Liver (tissue), 9 donors: ENCODE results near the gene DDX1. TPM values are rescaled to one million over a fixed set of nuclear protein-coding genes. Genes with fewer than 3 reads are reported as not detected.
A peak's percentile ranks its signal among the peaks of the same experiment; 100 is the strongest.

Experiments
- DNase-seq: peaks from one replicate; pipeline ENCODE4 v3.0.0-alpha.2; 2017; ENCODE audit warnings: low spot score
- H3K27ac ChIP-seq, 2 donors: one replicate each; pipeline ENCODE4 v1.7.0; 2013; ENCODE audit warnings: inconsistent platforms in 2 of 2, low read length in 2 of 2, control low read depth in 1 of 2, low read depth in 1 of 2, mild to moderate bottlenecking in 1 of 2
- H3K27me3 ChIP-seq, 4 donors: one replicate each; pipeline versions ENCODE4 v1.6.1 to v1.7.0; 2013; ENCODE audit warnings: low read length in 3 of 4, inconsistent platforms in 1 of 4, mild to moderate bottlenecking in 1 of 4, moderate library complexity in 1 of 4; ENCODE audit not compliant: control insufficient read depth in 4 of 4, insufficient read depth in 4 of 4
- H3K36me3 ChIP-seq, 4 donors: one replicate each; pipeline versions ENCODE4 v1.6.1 to v1.7.0; 2013; ENCODE audit warnings: low read length in 3 of 4, mild to moderate bottlenecking in 3 of 4, low read depth in 1 of 4, moderate library complexity in 1 of 4; ENCODE audit not compliant: control insufficient read depth in 4 of 4, insufficient read depth in 3 of 4
- H3K4me1 ChIP-seq, 4 donors: one replicate each; pipeline versions ENCODE4 v1.6.1 to v1.7.0; 2013; ENCODE audit warnings: low read length in 3 of 4, mild to moderate bottlenecking in 3 of 4, moderate library complexity in 1 of 4; ENCODE audit not compliant: control insufficient read depth in 4 of 4, insufficient read depth in 4 of 4
- H3K4me3 ChIP-seq, 3 donors: one replicate each; pipeline versions ENCODE4 v1.6.1 to v1.7.0; 2013; ENCODE audit warnings: low read length in 3 of 3, control low read depth in 1 of 3, low read depth in 1 of 3, mild to moderate bottlenecking in 1 of 3
- H3K9ac ChIP-seq, 2 donors: one replicate each; pipeline ENCODE4 v1.7.0; 2013; ENCODE audit warnings: low read length in 2 of 2, mild to moderate bottlenecking in 2 of 2, moderate library complexity in 2 of 2, control low read depth in 1 of 2, low read depth in 1 of 2
- H3K9me3 ChIP-seq, 4 donors: one replicate each; pipeline versions ENCODE4 v1.6.1 to v1.7.0; 2013; ENCODE audit warnings: low read length in 3 of 4; ENCODE audit not compliant: control insufficient read depth in 4 of 4
- ATF3 ChIP-seq: IDR thresholded peaks from 2 replicates; pipeline ENCODE4 v1.6.1; 2016; ENCODE audit warnings: antibody characterized with exemption
- CTCF ChIP-seq: fragments of 150-350 bp; IDR thresholded peaks from 2 replicates; pipeline ENCODE4 v1.5.1; 2017; ENCODE audit warnings: improper control_type of control experiment, low read depth, low read length; ENCODE audit not compliant: missing input control
- EGR1 ChIP-seq, 2 donors: IDR thresholded peaks; 2 replicates each; pipeline ENCODE4 v1.6.1; 2016 to 2018; ENCODE audit warnings: antibody characterized with exemption in 2 of 2, low read depth in 2 of 2
- FOXA1 ChIP-seq: IDR thresholded peaks from 2 replicates; pipeline ENCODE4 v1.6.1; 2016; ENCODE audit warnings: antibody characterized with exemption
- FOXA2 ChIP-seq: IDR thresholded peaks from 2 replicates; pipeline ENCODE4 v1.6.1; 2016; ENCODE audit warnings: antibody characterized with exemption
- GABPA ChIP-seq, 2 donors: IDR thresholded peaks in 1 of 2; conservative IDR thresholded peaks in 1 of 2; 2 replicates each; pipeline ENCODE4 v1.6.1; 2016; ENCODE audit warnings: antibody characterized with exemption in 2 of 2, mild to moderate bottlenecking in 1 of 2, moderate library complexity in 1 of 2
- HNF4A ChIP-seq, 2 donors: conservative IDR thresholded peaks; 2 replicates each; pipeline ENCODE4 v1.6.1; 2016; ENCODE audit warnings: antibody characterized with exemption in 2 of 2, mild to moderate bottlenecking in 2 of 2
- HNF4G ChIP-seq: IDR thresholded peaks from 2 replicates; pipeline ENCODE4 v1.6.1; 2016; ENCODE audit warnings: antibody characterized with exemption
- JUND ChIP-seq, 2 donors: IDR thresholded peaks; 2 replicates each; pipeline ENCODE4 v1.6.1; 2016; ENCODE audit warnings: antibody characterized with exemption in 2 of 2
- NR2F2 ChIP-seq: IDR thresholded peaks from 2 replicates; pipeline ENCODE4 v1.6.1; 2016; ENCODE audit warnings: antibody characterized with exemption
- RAD21 ChIP-seq, 2 donors: IDR thresholded peaks; 2 replicates each; pipeline ENCODE4 v1.6.1; 2016; ENCODE audit warnings: antibody characterized with exemption in 2 of 2, mild to moderate bottlenecking in 2 of 2
- RXRA ChIP-seq, 2 donors: IDR thresholded peaks; 2 replicates each; pipeline ENCODE4 v1.6.1; 2017 to 2018; ENCODE audit warnings: antibody characterized with exemption in 2 of 2, mild to moderate bottlenecking in 1 of 2
- SP1 ChIP-seq: IDR thresholded peaks from 2 replicates; pipeline ENCODE4 v1.6.1; 2018; ENCODE audit warnings: antibody characterized with exemption, mild to moderate bottlenecking
- TAF1 ChIP-seq: conservative IDR thresholded peaks from 2 replicates; pipeline ENCODE4 v1.6.1; 2016; ENCODE audit warnings: antibody characterized with exemption, mild to moderate bottlenecking
- YY1 ChIP-seq: IDR thresholded peaks from 2 replicates; pipeline ENCODE4 v1.6.1; 2016; ENCODE audit warnings: antibody characterized with exemption, mild to moderate bottlenecking
- WGBS: extraction: QIAGEN DNeasy Blood & Tissue Kit; methylation state at CpG from one replicate; pipeline ENCODE4 v1.1.7; 2013; 5-methylcytosine and 5-hydroxymethylcytosine counted together
- polyA plus RNA-seq, 2 donors: library from polyadenylated mRNA; stranded (reverse) in 1 of 2; unstranded in 1 of 2; fragments of 200-250 nt in 1 of 2; fragments of >200 nt in 1 of 2; fragmentation: Nextera tagmentation in 1 of 2; extraction: Ambion mirVana in 1 of 2; gene quantifications; one replicate each; pipeline versions ENCODE4 v1.2.1 to v1.2.3, GENCODE V29; 2013 to 2015
- total RNA-seq, 2 donors: library from RNA; depleted of rRNA; stranded (reverse); fragments of >200 nt; gene quantifications; one replicate each; pipeline ENCODE4 v1.2.3, GENCODE V29; 2014
- TF ChIP-seq, protein P1 (sequence below): IDR thresholded peaks from 2 replicates; pipeline ENCODE4 v1.6.1; 2016; ENCODE audit warnings: antibody characterized with exemption, mild to moderate bottlenecking
- TF ChIP-seq, protein P2 (sequence below): IDR thresholded peaks from 2 replicates; pipeline ENCODE4 v1.6.1; 2016; ENCODE audit warnings: antibody characterized with exemption
- donor health status: healthy.
- donor health status: healthy.
- donor health status: healthy.
- donor health status: healthy.
- donor health status: healthy.

DDX1 gene
- total and polyA plus RNA-seq, 4 donors = 31.7 to 43.9 (median 38.8) TPM

DNA sequence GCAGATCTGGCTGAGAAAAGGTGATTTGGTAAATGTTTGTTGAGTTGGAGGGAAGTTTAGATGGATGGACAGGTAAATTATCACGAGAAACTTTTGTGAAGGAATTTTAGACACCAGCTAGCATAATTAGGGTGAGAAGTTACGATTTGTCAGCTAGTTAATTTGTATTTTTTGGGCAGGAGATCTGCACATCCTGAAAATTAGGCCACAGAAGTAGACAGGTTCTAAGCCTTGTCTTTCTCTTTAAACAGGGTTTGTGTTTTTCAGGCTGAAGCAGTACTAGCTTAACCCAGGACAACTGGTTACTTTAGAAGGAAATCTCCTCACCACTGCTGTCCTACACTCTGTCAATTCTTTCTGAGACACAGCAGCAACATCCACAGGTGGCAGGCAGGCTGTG is 49.1 kb downstream of the DDX1 start:
- Histone ChIP-seq H3K27ac (no peak overlapping the region), H3K27me3 (no peaks in the 10 kb centered on the region), H3K4me1 (peaks cover 0 to 3% (median 2%) of the 10 kb centered on the region in 4 donors), H3K36me3 (no peaks in the 10 kb centered on the region), H3K9ac (no peak overlapping the region), H3K9me3 (no peaks in the 10 kb centered on the region), H3K4me3 (no peak overlapping the region)
- DNase-seq = no peak
- 96% methylated on average over 2 of the region's 2 CpGs for WGBS
- TF ChIP-seq ATF3 (no peak), CTCF (no peak), GABPA (IDR thresholded peaks at IDR 0.05 in 1 of 2, conservative IDR thresholded peaks at IDR 0.05 in 1 of 2) (no peak), RAD21 (IDR thresholded peaks at IDR 0.05) (no peak), HNF4A (conservative IDR thresholded peaks at IDR 0.05) (no peak), HNF4G (no peak), YY1 (no peak), RXRA (IDR thresholded peaks at IDR 0.05) (no peak), SP1 (no peak), TAF1 (no peak), FOXA1 (no peak), FOXA2 (no peak), EGR1 (IDR thresholded peaks at IDR 0.05; ENCODE audit: low read depth in 2 of 2) (no peak)
- TF ChIP-seq, protein P1, sequence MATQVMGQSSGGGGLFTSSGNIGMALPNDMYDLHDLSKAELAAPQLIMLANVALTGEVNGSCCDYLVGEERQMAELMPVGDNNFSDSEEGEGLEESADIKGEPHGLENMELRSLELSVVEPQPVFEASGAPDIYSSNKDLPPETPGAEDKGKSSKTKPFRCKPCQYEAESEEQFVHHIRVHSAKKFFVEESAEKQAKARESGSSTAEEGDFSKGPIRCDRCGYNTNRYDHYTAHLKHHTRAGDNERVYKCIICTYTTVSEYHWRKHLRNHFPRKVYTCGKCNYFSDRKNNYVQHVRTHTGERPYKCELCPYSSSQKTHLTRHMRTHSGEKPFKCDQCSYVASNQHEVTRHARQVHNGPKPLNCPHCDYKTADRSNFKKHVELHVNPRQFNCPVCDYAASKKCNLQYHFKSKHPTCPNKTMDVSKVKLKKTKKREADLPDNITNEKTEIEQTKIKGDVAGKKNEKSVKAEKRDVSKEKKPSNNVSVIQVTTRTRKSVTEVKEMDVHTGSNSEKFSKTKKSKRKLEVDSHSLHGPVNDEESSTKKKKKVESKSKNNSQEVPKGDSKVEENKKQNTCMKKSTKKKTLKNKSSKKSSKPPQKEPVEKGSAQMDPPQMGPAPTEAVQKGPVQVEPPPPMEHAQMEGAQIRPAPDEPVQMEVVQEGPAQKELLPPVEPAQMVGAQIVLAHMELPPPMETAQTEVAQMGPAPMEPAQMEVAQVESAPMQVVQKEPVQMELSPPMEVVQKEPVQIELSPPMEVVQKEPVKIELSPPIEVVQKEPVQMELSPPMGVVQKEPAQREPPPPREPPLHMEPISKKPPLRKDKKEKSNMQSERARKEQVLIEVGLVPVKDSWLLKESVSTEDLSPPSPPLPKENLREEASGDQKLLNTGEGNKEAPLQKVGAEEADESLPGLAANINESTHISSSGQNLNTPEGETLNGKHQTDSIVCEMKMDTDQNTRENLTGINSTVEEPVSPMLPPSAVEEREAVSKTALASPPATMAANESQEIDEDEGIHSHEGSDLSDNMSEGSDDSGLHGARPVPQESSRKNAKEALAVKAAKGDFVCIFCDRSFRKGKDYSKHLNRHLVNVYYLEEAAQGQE = no peak
- TF ChIP-seq, protein P2, sequence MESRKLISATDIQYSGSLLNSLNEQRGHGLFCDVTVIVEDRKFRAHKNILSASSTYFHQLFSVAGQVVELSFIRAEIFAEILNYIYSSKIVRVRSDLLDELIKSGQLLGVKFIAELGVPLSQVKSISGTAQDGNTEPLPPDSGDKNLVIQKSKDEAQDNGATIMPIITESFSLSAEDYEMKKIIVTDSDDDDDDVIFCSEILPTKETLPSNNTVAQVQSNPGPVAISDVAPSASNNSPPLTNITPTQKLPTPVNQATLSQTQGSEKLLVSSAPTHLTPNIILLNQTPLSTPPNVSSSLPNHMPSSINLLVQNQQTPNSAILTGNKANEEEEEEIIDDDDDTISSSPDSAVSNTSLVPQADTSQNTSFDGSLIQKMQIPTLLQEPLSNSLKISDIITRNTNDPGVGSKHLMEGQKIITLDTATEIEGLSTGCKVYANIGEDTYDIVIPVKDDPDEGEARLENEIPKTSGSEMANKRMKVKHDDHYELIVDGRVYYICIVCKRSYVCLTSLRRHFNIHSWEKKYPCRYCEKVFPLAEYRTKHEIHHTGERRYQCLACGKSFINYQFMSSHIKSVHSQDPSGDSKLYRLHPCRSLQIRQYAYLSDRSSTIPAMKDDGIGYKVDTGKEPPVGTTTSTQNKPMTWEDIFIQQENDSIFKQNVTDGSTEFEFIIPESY = no peak

GRCh38 chr2:15641530-15641982 is 49.9 kb downstream of the DDX1 start:
- H3K9me3 ChIP-seq = no peaks in the 10 kb centered on the region
- TF ChIP-seq YY1 (peak; percentile 54), FOXA1 (peak; percentile 61), NR2F2 (no peak), RAD21 (IDR thresholded peaks at IDR 0.05) (peak in 1 of 2 donors; percentile 62), EGR1 (IDR thresholded peaks at IDR 0.05; ENCODE audit: low read depth in 2 of 2) (peak in 1 of 2 donors; percentile 60), TAF1 (no peak), FOXA2 (peak; percentile 90), HNF4A (conservative IDR thresholded peaks at IDR 0.05) (peak; percentile 58 to 89), SP1 (peak; percentile 29), HNF4G (no peak), RXRA (IDR thresholded peaks at IDR 0.05) (peak; percentile 13 to 87), JUND (IDR thresholded peaks at IDR 0.05) (peak in 1 of 2 donors; percentile 83)
- TF ChIP-seq, protein P2 = peak; percentile 54
- DNase-seq = no peak
- 53% methylated on average over 1 of the region's 1 CpG for WGBS
- peaks cover 0 to 3% (median 2%) of the 10 kb centered on the region in 4 donors for H3K4me1 ChIP-seq
- H3K27me3 ChIP-seq = no peaks in the 10 kb centered on the region
- H3K4me3 ChIP-seq = no peak overlapping the region
- no peaks in the 10 kb centered on the region for H3K36me3 ChIP-seq
- no peak overlapping the region for H3K27ac ChIP-seq
- H3K9ac ChIP-seq = no peak overlapping the region
